GM23338 (cell line): ENCODE results near the gene STAT5B.

ENCODE experiments used
- EZH2 ChIP-seq: fragments of 200-600 bp; sonication (generic); IDR thresholded peaks from one replicate; pipeline ENCODE4 v1.8.0; 2017; ENCODE audit warnings: antibody characterized with exemption, mild to moderate bottlenecking, low read depth; ENCODE audit not compliant: unreplicated experiment
- EZH2phosphoT487 ChIP-seq: fragments of 200-600 bp; sonication (generic); IDR thresholded peaks from one replicate; pipeline ENCODE4 v1.8.1; 2018; ENCODE audit warnings: antibody characterized with exemption; ENCODE audit not compliant: unreplicated experiment
- POLR2AphosphoS5 ChIP-seq: IDR thresholded peaks from 2 replicates; pipeline ENCODE4 v1.6.1; 2016; ENCODE audit warnings: antibody characterized with exemption, low read depth
- STAT1 ChIP-seq: IDR thresholded peaks from one replicate; pipeline ENCODE4 v1.6.1; 2016; ENCODE audit warnings: antibody characterized with exemption; ENCODE audit not compliant: unreplicated experiment
- TF ChIP-seq, protein P1 (sequence below), 2 experiments: fragments of 200-600 bp in 1 of 2; sonication (generic) in 1 of 2; conservative IDR thresholded peaks; 2 replicates each; pipeline versions ENCODE4 v1.5.1 to v1.6.1; 2016 to 2017; ENCODE audit warnings: antibody characterized with exemption in 2 of 2, low read depth in 2 of 2, mild to moderate bottlenecking in 2 of 2, moderate library complexity in 1 of 2
- TF ChIP-seq, protein P2 (sequence below): IDR thresholded peaks from one replicate; pipeline ENCODE4 v1.6.1; 2018; ENCODE audit warnings: antibody characterized with exemption; ENCODE audit not compliant: unreplicated experiment

DNA sequence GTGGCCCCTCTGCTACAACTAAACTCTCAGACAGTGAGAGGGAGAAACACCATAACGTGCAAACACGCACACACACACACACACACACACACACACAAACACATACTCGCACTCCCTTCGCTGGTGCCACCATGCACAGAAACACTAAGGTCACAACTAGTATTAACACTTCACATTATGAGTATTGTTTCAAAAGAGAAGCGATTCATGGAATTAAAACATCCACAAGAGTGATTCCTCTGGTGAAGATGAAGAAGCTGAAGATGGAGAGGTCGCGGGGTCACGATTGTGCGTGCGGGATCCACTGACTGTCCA lies 74.8 kb downstream of the STAT5B start:
- TF ChIP-seq, protein P1, sequence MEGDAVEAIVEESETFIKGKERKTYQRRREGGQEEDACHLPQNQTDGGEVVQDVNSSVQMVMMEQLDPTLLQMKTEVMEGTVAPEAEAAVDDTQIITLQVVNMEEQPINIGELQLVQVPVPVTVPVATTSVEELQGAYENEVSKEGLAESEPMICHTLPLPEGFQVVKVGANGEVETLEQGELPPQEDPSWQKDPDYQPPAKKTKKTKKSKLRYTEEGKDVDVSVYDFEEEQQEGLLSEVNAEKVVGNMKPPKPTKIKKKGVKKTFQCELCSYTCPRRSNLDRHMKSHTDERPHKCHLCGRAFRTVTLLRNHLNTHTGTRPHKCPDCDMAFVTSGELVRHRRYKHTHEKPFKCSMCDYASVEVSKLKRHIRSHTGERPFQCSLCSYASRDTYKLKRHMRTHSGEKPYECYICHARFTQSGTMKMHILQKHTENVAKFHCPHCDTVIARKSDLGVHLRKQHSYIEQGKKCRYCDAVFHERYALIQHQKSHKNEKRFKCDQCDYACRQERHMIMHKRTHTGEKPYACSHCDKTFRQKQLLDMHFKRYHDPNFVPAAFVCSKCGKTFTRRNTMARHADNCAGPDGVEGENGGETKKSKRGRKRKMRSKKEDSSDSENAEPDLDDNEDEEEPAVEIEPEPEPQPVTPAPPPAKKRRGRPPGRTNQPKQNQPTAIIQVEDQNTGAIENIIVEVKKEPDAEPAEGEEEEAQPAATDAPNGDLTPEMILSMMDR (conservative IDR thresholded peaks at IDR 0.05; ENCODE audit: low read depth in 2 of 2): no peak
- TF ChIP-seq EZH2 (no peak), POLR2AphosphoS5 (no peak), EZH2phosphoT487 (no peak), STAT1 (no peak)
- TF ChIP-seq, protein P2, sequence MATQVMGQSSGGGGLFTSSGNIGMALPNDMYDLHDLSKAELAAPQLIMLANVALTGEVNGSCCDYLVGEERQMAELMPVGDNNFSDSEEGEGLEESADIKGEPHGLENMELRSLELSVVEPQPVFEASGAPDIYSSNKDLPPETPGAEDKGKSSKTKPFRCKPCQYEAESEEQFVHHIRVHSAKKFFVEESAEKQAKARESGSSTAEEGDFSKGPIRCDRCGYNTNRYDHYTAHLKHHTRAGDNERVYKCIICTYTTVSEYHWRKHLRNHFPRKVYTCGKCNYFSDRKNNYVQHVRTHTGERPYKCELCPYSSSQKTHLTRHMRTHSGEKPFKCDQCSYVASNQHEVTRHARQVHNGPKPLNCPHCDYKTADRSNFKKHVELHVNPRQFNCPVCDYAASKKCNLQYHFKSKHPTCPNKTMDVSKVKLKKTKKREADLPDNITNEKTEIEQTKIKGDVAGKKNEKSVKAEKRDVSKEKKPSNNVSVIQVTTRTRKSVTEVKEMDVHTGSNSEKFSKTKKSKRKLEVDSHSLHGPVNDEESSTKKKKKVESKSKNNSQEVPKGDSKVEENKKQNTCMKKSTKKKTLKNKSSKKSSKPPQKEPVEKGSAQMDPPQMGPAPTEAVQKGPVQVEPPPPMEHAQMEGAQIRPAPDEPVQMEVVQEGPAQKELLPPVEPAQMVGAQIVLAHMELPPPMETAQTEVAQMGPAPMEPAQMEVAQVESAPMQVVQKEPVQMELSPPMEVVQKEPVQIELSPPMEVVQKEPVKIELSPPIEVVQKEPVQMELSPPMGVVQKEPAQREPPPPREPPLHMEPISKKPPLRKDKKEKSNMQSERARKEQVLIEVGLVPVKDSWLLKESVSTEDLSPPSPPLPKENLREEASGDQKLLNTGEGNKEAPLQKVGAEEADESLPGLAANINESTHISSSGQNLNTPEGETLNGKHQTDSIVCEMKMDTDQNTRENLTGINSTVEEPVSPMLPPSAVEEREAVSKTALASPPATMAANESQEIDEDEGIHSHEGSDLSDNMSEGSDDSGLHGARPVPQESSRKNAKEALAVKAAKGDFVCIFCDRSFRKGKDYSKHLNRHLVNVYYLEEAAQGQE: no peak
